ENCODE data around the gene MAD1L1.
A peak's percentile ranks its signal among the peaks of the same experiment; 100 is the strongest.

The MAD1L1 gene

DNA sequence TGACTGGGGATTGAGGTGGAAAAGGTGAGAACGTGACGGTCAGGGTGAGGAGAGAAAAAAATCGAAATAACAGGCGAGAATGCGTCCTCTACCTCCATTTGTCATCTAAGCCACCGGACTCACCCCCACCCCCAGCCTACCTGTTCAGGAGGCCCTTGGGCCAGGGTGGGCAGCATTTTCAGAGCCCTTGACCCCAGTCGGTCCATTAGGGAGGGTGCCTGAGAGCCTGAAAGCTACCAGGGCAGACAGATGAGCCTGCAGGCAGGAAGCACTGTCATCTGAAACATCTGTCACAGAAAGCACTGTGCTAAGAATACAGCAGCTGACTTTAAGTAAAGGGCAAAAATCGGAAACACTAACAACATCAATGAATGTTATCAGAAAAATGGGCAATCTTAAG, 47.0 kb downstream of the MAD1L1 start:
- H3K4me3 ChIP-seq (ENCODE audit: low read length), result no peak overlapping the region
- DNase-seq (ENCODE audit: low read depth), result no peak

GRCh38 chr7:2182461-2182860, 50.3 kb downstream of the MAD1L1 start:
- DNase-seq (ENCODE audit: low read depth), result no peak
- TF ChIP-seq CTCF (conservative IDR thresholded peaks at IDR 0.05; ENCODE audit: low read length), result no peak
- no peak overlapping the region for H3K4me3 ChIP-seq (ENCODE audit: low read length)

More for the DNA sequence above, 47.0 kb downstream of the MAD1L1 start:
- no peak for TF ChIP-seq CTCF (conservative IDR thresholded peaks at IDR 0.05; ENCODE audit: low read length)

DNA sequence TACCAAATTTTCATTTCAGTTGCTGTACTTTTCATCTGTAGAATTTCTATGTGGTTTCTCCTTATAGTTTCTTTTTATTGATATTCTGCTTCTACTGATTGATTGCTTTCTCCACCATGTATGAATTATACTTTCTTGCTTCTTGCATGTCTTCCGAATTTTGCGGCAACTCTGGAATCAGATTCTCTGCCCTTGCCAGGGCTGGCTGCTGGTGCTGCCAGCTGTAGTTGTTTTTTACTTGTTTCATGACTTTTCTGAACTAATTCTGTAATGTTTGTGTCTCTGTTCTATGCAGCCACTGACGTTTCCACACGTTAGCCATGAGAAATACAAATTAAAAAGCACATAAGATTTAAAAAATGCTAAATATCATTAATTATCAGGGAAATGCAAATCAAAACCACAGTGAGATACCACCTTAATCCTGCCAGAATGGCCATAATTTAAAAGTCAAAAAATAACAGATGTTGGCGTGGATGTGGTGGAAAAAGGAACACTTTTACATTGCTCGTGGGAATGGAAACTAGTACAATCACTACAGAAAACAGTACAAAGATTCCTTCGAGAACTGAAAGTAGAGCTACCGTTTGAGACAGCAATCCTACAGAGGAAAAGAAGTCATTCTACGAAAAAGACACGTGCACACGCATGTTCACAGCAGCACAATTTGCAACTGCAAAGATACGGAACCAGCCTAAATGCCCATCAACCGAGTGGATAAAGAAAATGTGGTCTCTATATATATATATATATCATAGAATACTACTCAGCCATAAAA, 51.5 kb downstream of the MAD1L1 start:
- peak; percentile 34 for DNase-seq (ENCODE audit: low read depth)
- peak overlapping the region; percentile 19; the same call in 1 of the 2 replicates for H3K4me3 ChIP-seq (ENCODE audit: low read length)
- TF ChIP-seq CTCF (conservative IDR thresholded peaks at IDR 0.05; ENCODE audit: low read length), result no peak

DNA sequence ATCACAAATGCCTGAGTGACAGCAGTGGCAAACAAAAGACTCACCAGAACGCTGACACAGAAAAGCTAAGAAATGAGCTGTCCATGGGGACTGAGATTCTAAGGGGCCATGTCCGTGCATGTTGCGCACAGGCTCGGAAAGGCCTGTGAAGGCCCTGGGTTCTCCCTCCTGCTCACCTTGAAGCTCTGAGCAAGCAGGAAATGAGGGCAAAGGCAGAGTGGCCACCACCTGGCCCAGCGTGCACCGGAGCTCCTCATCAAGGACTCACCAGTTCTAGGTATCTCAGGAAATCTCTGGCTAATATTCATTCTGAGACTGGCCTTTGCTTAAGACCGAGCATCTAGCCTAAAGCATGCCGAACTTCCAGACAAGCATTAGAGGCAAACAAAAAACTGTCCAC, 52.7 kb downstream of the MAD1L1 start:
- DNase-seq (ENCODE audit: low read depth), result no peak
- no peak overlapping the region for H3K4me3 ChIP-seq (ENCODE audit: low read length)

DNA sequence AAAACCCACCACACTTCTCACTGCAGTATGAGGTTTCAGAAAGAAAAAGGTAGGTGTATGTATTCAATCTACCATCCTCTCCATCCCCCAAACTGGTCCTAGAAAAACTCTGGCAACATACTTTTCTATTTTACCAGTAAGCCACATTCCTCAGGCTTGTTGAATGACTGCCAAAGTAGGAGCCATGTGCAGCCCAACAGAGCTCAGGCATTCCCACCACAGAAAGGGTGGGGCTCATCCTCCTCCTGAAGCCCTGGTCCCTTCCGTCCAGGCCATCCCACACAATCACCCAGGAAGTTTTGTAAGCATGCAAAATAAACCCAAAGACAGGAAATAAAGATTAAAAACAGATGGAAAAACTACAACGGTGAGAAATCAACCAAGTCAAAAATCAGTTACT, 57.2 kb downstream of the MAD1L1 start:
- no peak overlapping the region for H3K4me3 ChIP-seq (ENCODE audit: low read length)
- peak; percentile 99 for DNase-seq (ENCODE audit: low read depth)

More for the DNA sequence above, 52.7 kb downstream of the MAD1L1 start:
- TF ChIP-seq CTCF (conservative IDR thresholded peaks at IDR 0.05; ENCODE audit: low read length), result no peak

GRCh38 chr7:2175091-2175490, 57.7 kb downstream of the MAD1L1 start:
- TF ChIP-seq CTCF (conservative IDR thresholded peaks at IDR 0.05; ENCODE audit: low read length), result peak; percentile 14; the same call in 1 of the 2 replicates
- no peak overlapping the region for H3K4me3 ChIP-seq (ENCODE audit: low read length)
- DNase-seq (ENCODE audit: low read depth), result no peak

More for the DNA sequence above, 57.2 kb downstream of the MAD1L1 start:
- no peak for TF ChIP-seq CTCF (conservative IDR thresholded peaks at IDR 0.05; ENCODE audit: low read length)

- DNase-seq (ENCODE audit: low read depth), result no peak
- H3K4me3 ChIP-seq (ENCODE audit: low read length), result no peak overlapping the region
- TF ChIP-seq CTCF (conservative IDR thresholded peaks at IDR 0.05; ENCODE audit: low read length), result no peak
Measured at GRCh38 chr7:2173189-2173827, 59.4 kb downstream of the MAD1L1 start.
